Thoracic aorta (tissue), 2 donors: ENCODE measurements around the gene SPEN. TPM values are rescaled to one million over a fixed set of nuclear protein-coding genes. Genes with fewer than 3 reads are reported as not detected.
"Not testable (repeated sequence)": the region's sequence is repeated elsewhere in the genome, so short reads cannot be mapped to it uniquely, and the experiment has no call there.

ENCODE experiments used
- ATAC-seq: fragments of 150-250 bp; one replicate; pipeline ENCODE4 v1.8.0; 2017; ENCODE audit warnings: low read depth; ENCODE audit not compliant: insufficient number of reproducible peaks, low FRiP score
- DNase-seq: peaks from one replicate; pipeline ENCODE4 v3.0.0-alpha.2; 2020; ENCODE audit warnings: low spot score
- H3K27ac ChIP-seq, 2 donors: fragments of 200-600 bp; sonication (generic); 1 replicate in 1 of 2; 2 replicates in 1 of 2; pipeline ENCODE4 v1.5.1; 2016; ENCODE audit warnings: mild to moderate bottlenecking in 2 of 2, moderate library complexity in 2 of 2
- H3K27me3 ChIP-seq: fragments of 200-600 bp; sonication (generic); replicated peaks from 2 replicates; pipeline ENCODE4 v1.6.0; 2016; ENCODE audit warnings: mild to moderate bottlenecking; ENCODE audit not compliant: insufficient read depth
- H3K36me3 ChIP-seq: fragments of 200-600 bp; sonication (generic); one replicate; pipeline ENCODE4 v1.5.1; 2016
- H3K4me1 ChIP-seq, 2 donors: fragments of 200-600 bp; sonication (generic); 1 replicate in 1 of 2; 2 replicates in 1 of 2; pipeline versions ENCODE4 v1.5.1 to v1.6.0; 2016; ENCODE audit warnings: low read depth in 2 of 2, mild to moderate bottlenecking in 1 of 2; ENCODE audit not compliant: control insufficient read depth in 1 of 2
- H3K4me3 ChIP-seq: fragments of 200-600 bp; sonication (generic); 2 replicates; pipeline ENCODE4 v1.5.1; 2016; ENCODE audit warnings: mild to moderate bottlenecking
- H3K9me3 ChIP-seq: fragments of 200-600 bp; sonication (generic); 2 replicates; pipeline ENCODE4 v1.5.1; 2016
- total RNA-seq, 2 donors: library from RNA; depleted of rRNA; stranded (reverse); fragments of >200 nt; gene quantifications; one replicate each; pipeline versions ENCODE4 v1.1.0 to v1.2.3, GENCODE V29; 2016
- TF ChIP-seq, protein P1 (sequence below): fragments of 200-600 bp; sonication (generic); IDR thresholded peaks from one replicate; pipeline ENCODE4 v1.5.1; 2019; ENCODE audit warnings: antibody characterized with exemption

SPEN gene
- total RNA-seq, 2 donors from 2014 or later, result 52.3 to 96.9 TPM

DNA sequence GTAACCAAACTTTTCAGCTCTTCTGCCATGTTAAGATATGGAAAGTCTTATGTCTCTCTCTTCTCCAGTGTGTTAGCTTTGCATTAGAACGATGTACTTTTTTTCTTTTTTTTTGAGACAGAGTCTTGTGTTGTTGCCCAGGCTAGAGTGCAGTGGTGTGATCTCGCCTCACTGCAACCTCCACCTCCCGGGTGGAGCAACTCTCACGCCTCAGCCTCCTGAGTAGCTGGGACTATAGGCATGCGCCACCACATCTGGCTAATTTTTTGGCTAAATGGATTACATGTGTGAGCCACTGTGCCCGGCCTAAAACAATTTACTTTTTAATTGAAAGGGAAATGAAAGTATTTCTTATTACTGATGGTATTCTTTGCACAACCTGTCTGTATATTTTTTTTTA lies 35.8 kb downstream of the SPEN start:
- TF ChIP-seq, protein P1, sequence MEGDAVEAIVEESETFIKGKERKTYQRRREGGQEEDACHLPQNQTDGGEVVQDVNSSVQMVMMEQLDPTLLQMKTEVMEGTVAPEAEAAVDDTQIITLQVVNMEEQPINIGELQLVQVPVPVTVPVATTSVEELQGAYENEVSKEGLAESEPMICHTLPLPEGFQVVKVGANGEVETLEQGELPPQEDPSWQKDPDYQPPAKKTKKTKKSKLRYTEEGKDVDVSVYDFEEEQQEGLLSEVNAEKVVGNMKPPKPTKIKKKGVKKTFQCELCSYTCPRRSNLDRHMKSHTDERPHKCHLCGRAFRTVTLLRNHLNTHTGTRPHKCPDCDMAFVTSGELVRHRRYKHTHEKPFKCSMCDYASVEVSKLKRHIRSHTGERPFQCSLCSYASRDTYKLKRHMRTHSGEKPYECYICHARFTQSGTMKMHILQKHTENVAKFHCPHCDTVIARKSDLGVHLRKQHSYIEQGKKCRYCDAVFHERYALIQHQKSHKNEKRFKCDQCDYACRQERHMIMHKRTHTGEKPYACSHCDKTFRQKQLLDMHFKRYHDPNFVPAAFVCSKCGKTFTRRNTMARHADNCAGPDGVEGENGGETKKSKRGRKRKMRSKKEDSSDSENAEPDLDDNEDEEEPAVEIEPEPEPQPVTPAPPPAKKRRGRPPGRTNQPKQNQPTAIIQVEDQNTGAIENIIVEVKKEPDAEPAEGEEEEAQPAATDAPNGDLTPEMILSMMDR, result no peak
- Histone ChIP-seq H3K36me3 (peaks cover 3% of the 10 kb centered on the region), H3K9me3 (no peaks in the 10 kb centered on the region), H3K27ac (peak overlapping the region in 1 of 2 donors; percentile 47), H3K4me3 (no peak overlapping the region), H3K4me1 (peaks cover 29 to 68% of the 10 kb centered on the region in 2 donors), H3K27me3 (no peaks in the 10 kb centered on the region)
- no peak for DNase-seq
- ATAC-seq, result no peak

DNA sequence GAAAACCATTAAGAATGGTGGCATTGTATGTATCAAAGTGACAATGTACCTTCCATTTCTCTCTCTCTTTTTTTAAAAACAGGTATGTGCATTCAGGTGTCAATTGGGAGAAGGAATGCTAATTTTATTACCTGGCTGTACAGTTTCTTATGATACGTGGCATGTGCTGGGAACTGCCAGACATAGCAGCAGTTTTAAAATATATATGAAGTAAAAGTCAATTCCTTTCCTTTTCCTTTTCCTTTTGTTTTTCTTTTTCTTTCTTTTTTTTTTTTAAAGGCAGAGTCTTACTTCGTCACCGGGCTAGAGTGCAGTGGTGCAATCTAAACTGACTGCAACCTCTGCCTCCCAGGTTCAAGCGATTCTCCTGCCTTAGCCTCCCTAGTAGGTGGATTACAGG lies 37.0 kb downstream of the SPEN start:
- TF ChIP-seq, protein P1, result no peak
- no peak for ATAC-seq
- H3K27me3 ChIP-seq, result no peaks in the 10 kb centered on the region
- H3K36me3 ChIP-seq, result peaks cover 3% of the 10 kb centered on the region
- H3K27ac ChIP-seq, result peak overlapping the region; percentile 94
- H3K4me1 ChIP-seq, result peaks cover 32 to 75% of the 10 kb centered on the region in 2 donors
- H3K9me3 ChIP-seq, result no peaks in the 10 kb centered on the region
- no peak for DNase-seq
- H3K4me3 ChIP-seq, result peak overlapping the region; percentile 69

DNA sequence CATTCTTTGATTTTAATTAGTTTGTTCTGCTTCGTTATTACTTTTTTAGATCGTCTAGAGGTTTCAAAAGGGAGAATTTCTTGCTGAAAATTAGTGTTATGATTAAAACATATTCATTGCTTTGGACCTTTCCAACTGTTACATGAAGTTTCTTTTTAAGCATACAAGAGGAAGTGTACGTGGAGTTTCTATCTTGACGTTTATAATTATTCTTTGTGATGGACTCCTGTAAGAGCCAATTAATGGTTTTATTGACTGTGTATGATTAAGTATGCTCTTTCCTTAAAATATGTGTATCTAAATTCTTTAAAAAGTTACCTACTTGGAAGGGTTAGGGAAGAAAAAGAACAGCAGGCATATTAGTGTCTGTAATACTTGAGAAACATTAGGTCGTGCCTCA lies 37.8 kb downstream of the SPEN start:
- no peak for DNase-seq
- Histone ChIP-seq H3K36me3 (peaks cover 3% of the 10 kb centered on the region), H3K4me1 (peaks cover 32 to 82% of the 10 kb centered on the region in 2 donors), H3K4me3 (peak overlapping the region; percentile 69), H3K27me3 (no peaks in the 10 kb centered on the region), H3K27ac (peak overlapping the region; percentile 94), H3K9me3 (no peaks in the 10 kb centered on the region)
- ATAC-seq, result no peak
- TF ChIP-seq, protein P1, result no peak

DNA sequence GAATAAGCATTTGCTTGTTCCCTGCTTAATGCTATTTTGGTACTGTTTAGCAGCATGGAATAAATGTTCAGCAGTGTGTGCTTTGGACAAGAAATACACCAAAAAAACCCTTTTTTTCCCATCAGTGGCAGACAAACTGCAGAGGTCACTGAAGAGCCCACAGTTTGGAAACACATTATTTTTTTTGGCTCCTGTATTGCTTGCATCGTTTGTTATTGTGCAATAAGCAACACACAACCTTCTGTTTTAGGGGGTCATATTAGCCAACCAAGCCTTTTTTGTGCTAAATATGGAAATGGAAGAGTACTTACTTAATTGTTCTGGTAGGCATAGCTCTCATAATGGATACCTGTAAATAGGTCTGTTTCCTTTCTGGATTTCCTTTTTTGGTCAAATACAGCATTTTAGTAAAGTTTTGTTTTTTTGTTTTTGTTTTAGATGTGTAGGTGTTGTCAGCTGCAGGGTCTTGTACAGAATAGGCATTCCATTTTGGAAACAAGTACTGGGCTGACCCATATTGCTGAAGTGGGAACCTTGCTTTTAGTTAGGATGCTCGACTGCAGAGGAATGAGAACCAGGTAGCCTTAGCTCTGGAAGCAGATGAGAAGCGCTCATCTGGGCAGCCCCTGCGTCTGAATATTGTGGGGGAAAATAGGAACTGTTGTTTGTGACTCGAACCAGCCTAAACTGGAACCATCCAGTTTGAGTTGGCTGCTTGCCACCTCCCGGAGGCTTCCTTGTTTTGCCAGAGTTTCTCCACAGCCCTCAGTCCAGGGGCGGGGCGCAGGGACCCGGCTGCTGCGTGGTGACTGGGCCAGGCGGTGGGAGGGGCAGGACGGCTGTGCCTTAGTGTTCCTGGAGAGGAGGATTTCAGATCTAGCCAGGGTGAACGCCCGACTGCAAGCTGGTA lies 38.4 kb downstream of the SPEN start:
- no peaks in the 10 kb centered on the region for H3K9me3 ChIP-seq
- TF ChIP-seq, protein P1, result no peak
- peak; percentile 96 for DNase-seq
- H3K4me1 ChIP-seq, result peaks cover 37 to 82% of the 10 kb centered on the region in 2 donors
- ATAC-seq, result peak; percentile 94
- H3K4me3 ChIP-seq, result peak overlapping the region; percentile 69
- no peaks in the 10 kb centered on the region for H3K27me3 ChIP-seq
- H3K27ac ChIP-seq, result peak overlapping the region; percentile 94
- H3K36me3 ChIP-seq, result peaks cover 3% of the 10 kb centered on the region

DNA sequence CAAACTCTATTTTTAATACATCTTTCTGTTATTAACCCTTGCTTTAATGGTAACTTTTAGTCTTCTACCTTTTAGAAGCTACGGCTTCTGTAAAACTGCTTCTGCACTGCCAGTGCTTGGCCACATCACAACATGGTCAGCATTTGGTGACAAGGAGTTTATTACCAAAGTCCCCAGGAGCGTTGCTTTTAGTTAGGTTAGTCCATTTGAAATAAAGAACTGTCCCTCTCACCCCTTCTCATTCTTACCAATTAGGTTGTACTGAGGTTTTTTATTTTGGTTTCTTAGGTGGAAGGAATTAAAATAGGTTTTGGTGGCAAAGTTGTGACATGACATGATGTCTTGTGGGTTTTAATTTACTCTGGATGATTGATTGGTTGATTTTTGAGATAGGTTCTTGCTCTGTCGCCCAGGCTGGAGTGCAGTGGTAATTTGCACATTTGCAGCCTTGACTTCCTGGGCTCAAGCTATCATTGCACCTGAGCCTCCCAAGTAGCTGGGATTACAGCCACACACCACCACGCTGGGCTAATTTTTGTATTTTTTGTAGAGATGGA lies 39.2 kb downstream of the SPEN start:
- TF ChIP-seq, protein P1, result peak; percentile 13
- no peaks in the 10 kb centered on the region for H3K9me3 ChIP-seq
- DNase-seq, result no peak
- no peak for ATAC-seq
- no peaks in the 10 kb centered on the region for H3K36me3 ChIP-seq
- H3K27ac ChIP-seq, result peak overlapping the region; percentile 90 to 94
- peak overlapping the region; percentile 69 for H3K4me3 ChIP-seq
- H3K4me1 ChIP-seq, result peaks cover 40 to 89% of the 10 kb centered on the region in 2 donors
- H3K27me3 ChIP-seq, result no peaks in the 10 kb centered on the region

DNA sequence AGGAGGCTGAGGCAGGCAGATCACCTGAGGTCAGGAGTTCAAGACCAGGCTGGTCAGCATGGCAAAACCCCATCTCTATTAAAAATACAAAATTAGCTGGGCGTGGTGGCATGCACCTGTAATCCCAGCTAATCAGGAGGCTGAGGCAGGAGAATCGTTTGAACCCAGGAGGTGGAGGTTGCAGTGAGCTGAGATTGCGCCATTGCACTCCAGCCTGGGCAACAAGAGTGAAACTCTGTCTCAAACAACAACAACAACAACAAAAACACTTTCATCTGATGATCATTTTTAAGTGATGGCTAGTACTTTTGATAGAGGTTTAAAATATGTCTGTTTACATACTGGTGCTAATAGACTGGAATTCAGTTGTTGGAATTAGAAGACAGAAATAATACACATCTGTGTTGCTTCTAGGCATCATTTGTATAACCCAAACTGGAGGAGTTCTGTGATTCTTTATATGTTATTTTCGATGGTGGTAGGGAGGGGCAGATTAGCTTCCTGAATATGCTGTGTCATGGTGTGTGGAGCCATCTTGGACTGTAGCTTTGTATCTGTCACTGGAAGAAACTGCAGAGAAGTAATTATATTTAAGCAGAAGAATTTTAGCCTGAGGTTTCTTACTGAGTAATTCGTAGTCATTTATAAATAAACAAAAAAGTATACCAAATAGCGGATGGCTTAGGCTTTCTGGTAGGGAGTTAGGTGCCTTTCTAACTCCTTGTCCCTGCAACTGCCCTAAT lies 45.5 kb downstream of the SPEN start:
- not testable (repeated sequence) for DNase-seq, ATAC-seq, H3K36me3 ChIP-seq, H3K9me3 ChIP-seq, H3K27me3 ChIP-seq
- peak overlapping the region; percentile 81 to 90 for H3K27ac ChIP-seq
- peaks cover 41 to 80% of the 10 kb centered on the region in 2 donors for H3K4me1 ChIP-seq
- peak overlapping the region; percentile 5 for H3K4me3 ChIP-seq
